Pancreas (tissue), 10 donors: ENCODE data around the gene ABCC1. TPM values are rescaled to one million over a fixed set of nuclear protein-coding genes. Genes with fewer than 3 reads are reported as not detected.

ENCODE experiments used
- ATAC-seq, 4 donors: fragments of 200-7000 bp; cut with Tn5 transposase; one replicate each; pipeline versions ENCODE4 v1.8.0 to v1.9.1; 2020; ENCODE audit warnings: mild to moderate bottlenecking in 4 of 4, moderate library complexity in 4 of 4
- DNase-seq, 6 donors: peaks; one replicate each; pipeline ENCODE4 v3.0.0-alpha.2; 2020
- FAIRE-seq: peaks from 2 replicates; lab custom pipeline; 2012; peaks lifted over from hg19 to GRCh38; lab: Jason Lieb, UNC
- H3K27ac ChIP-seq, 4 donors: fragments of 200-600 bp; sonication (generic); 1 replicate in 3 of 4; 2 replicates in 1 of 4; pipeline versions ENCODE4 v1.5.0 to v1.8.0; 2020
- H3K27me3 ChIP-seq, 4 donors: fragments of 200-600 bp; one replicate each; pipeline ENCODE4 v1.8.0; 2021
- H3K36me3 ChIP-seq, 3 donors: fragments of 200-600 bp; sonication (generic) in 1 of 3; one replicate each; pipeline versions ENCODE4 v1.5.0 to v1.8.0; 2020 to 2021
- H3K4me1 ChIP-seq, 3 donors: fragments of 200-600 bp; one replicate each; pipeline ENCODE4 v1.8.0; 2021
- H3K4me3 ChIP-seq, 4 donors: fragments of 200-600 bp; sonication (generic) in 2 of 4; one replicate each; pipeline versions ENCODE4 v1.5.0 to v1.8.0; 2020 to 2021
- H3K9me3 ChIP-seq, 4 donors: fragments of 200-600 bp; one replicate each; pipeline ENCODE4 v1.8.0; 2021
- WGBS, 2 donors: extraction: QIAGEN DNeasy Blood & Tissue Kit; methylation state at CpG; one replicate each; pipeline ENCODE4 v1.1.7; 2013; 5-methylcytosine and 5-hydroxymethylcytosine counted together
- intact Hi-C, 3 donors: fragments of 100-400 bp; cut with DNase I; formaldehyde crosslinking; loops; one replicate each; pipeline versions ENCODE4 v1.11.1 to v1.14.2; 2022
- polyA plus RNA-seq, 2 donors: library from polyadenylated mRNA; stranded (reverse); fragments of 200-250 nt; gene quantifications; one replicate each; pipeline ENCODE4 v1.2.3, GENCODE V29; 2013
- total RNA-seq, 6 donors: library from RNA; stranded (reverse); fragmentation: NEBNext Ultra II Directional in 4 of 6; extraction: Animal tissue kit (Norgen Biotek cat#: 25700) in 4 of 6; gene quantifications; one replicate each; pipeline versions ENCODE4 v1.2.1 to v1.2.4, GENCODE V29; 2021 to 2023
- TF ChIP-seq, protein P1 (sequence below), 4 donors: fragments of 200-600 bp; sonication (generic) in 3 of 4; IDR thresholded peaks; one replicate each; pipeline versions ENCODE4 v1.5.0 to v1.8.0; 2021; ENCODE audit warnings: antibody characterized with exemption in 4 of 4
- donor health status: healthy with polysubstance abuse.
- donor health status: DM: no; HTN: no; CAD: no; lungs with moderate emphysema.
- donor health status: DM: no; HTN: no; CAD: no.
- donor health status: control.
- donor health status: control.
- donor health status: Bipolar disorder and iron deficiency.
- donor health status: DM: yes; HTN: yes; CAD: no.
- donor health status: DM: no; HTN: no; CAD: no.
- donor health status: DM: no; HTN: no; CAD: no.
- donor health status: DM: yes; HTN: yes; CAD: no.

The ABCC1 gene
- total and polyA plus RNA-seq, 8 donors, result 8.5 to 16.8 (median 12.0) TPM

DNA sequence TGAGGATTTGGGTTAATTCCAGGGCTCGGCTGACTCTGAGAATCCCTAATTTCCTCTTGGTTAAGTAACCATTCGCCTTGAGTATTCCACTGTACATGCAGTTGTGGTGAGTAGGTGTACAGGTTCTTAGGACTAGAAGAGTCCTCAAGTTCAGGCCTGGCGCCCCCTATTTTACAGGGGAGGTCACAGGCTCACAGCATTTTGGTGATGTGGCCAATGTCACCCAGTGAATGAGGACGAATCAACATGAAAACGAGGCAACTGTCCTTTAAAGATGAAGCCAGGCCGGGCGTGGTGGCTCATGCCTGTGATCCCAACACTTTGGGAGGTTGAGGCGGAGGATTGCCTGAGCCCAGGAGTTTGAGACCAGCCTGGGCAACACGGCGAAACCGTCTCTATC is 218.5 kb downstream of the ABCC1 start:
- intact Hi-C loops, result no loop called here
- FAIRE-seq (no peak), ATAC-seq (no peak), DNase-seq (no peak)
- peaks cover 0 to 46% (median 0%) of the 10 kb centered on the region in 3 donors for H3K36me3 ChIP-seq
- no peaks in the 10 kb centered on the region for H3K4me1 ChIP-seq
- H3K4me3 ChIP-seq, result no peak overlapping the region
- H3K27me3 ChIP-seq, result no peaks in the 10 kb centered on the region
- WGBS, 2 donors, result 83 to 87% methylated on average over 11 of the region's 11 CpGs
- TF ChIP-seq, protein P1, sequence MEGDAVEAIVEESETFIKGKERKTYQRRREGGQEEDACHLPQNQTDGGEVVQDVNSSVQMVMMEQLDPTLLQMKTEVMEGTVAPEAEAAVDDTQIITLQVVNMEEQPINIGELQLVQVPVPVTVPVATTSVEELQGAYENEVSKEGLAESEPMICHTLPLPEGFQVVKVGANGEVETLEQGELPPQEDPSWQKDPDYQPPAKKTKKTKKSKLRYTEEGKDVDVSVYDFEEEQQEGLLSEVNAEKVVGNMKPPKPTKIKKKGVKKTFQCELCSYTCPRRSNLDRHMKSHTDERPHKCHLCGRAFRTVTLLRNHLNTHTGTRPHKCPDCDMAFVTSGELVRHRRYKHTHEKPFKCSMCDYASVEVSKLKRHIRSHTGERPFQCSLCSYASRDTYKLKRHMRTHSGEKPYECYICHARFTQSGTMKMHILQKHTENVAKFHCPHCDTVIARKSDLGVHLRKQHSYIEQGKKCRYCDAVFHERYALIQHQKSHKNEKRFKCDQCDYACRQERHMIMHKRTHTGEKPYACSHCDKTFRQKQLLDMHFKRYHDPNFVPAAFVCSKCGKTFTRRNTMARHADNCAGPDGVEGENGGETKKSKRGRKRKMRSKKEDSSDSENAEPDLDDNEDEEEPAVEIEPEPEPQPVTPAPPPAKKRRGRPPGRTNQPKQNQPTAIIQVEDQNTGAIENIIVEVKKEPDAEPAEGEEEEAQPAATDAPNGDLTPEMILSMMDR (IDR thresholded peaks at IDR 0.05), result no peak
- no peaks in the 10 kb centered on the region for H3K9me3 ChIP-seq
- no peak overlapping the region for H3K27ac ChIP-seq

DNA sequence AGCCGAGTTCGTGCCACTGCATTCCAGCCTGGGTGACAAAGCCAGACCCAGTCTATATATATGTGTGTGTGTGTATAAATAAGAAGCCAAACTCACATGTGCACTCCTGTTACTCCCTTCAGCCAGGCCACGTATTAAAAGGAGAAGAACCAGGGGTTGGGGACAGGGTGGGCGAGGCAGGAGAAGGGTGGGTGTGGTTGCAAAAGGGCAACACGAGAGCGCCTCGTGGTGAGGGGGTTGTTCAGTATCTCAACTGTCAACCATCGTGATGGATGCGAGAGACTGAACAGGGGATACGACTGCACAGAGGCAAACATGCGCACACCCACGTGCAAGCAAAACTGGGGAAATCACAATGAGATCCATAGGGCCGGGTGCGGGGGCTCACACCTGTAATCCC is 219.0 kb downstream of the ABCC1 start:
- no peak for DNase-seq
- Histone ChIP-seq H3K27me3 (no peaks in the 10 kb centered on the region), H3K4me1 (no peaks in the 10 kb centered on the region), H3K4me3 (no peak overlapping the region), H3K27ac (no peak overlapping the region), H3K9me3 (no peaks in the 10 kb centered on the region), H3K36me3 (peaks cover 0 to 46% (median 0%) of the 10 kb centered on the region in 3 donors)
- TF ChIP-seq, protein P1 (IDR thresholded peaks at IDR 0.05), result no peak
- WGBS, 2 donors, result 89 to 90% methylated on average over 14 of the region's 14 CpGs
- intact Hi-C loops, result no loop called here
- no peak for ATAC-seq
- no peak for FAIRE-seq

DNA sequence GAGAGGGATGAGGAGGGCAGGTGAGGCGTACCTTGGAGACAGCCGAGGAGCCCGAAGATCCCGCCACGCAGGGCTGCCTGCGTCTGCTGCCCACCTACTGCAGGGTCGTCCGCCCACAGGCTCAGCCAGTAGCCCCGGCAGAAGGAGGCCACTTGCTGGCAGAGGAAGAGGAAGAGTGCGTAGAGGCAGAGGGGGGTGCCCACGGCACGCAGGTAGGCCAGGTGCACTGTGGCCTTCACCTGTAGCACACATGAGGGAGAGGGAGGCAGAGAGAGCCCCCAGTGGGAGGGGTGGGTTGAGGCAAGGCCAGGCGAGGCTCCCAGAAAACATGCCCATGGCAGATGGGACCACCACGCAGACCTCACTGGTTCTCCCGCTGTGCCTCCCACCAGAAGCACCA is 220.2 kb downstream of the ABCC1 start:
- TF ChIP-seq, protein P1 (IDR thresholded peaks at IDR 0.05), result no peak
- 95 to 97% methylated on average over 12 to 15 of the region's 15 CpGs for WGBS, 2 donors
- FAIRE-seq (no peak), ATAC-seq (no peak), DNase-seq (no peak)
- Histone ChIP-seq H3K27me3 (no peaks in the 10 kb centered on the region), H3K4me1 (no peaks in the 10 kb centered on the region), H3K9me3 (no peaks in the 10 kb centered on the region), H3K36me3 (peaks cover 0 to 46% (median 0%) of the 10 kb centered on the region in 3 donors), H3K27ac (no peak overlapping the region), H3K4me3 (no peak overlapping the region)
- intact Hi-C loops, result no loop called here

DNA sequence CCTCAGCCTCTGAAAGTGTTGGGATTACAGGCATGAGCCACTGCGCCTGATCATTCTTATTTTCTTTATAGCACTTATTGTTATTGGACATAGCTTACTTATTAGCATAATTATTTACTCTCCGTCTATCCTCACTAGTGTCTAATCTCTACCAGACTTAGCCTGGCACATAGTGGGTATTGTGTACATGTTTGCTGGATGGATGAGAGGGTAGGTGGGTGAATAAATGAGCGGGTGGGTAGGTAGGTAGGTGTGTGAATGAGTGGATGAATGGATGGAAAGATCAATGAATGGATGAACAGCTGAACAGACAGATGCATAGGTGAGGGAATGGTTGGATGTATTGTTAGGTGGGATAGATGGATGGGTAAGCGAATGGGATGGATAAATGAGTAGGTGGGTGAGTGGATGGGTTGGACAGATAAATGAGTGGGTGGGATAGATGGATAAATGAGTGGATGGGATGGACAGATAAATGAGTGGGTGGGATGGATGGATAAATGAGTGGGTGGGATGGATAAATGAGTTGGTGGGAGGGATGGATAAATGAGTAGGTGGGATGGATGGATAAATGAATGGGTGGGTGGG is 222.0 kb downstream of the ABCC1 start:
- H3K36me3 ChIP-seq, result peaks cover 0 to 48% (median 5%) of the 10 kb centered on the region in 3 donors
- DNase-seq, result no peak
- H3K27ac ChIP-seq, result no peak overlapping the region
- FAIRE-seq, result no peak
- no peaks in the 10 kb centered on the region for H3K9me3 ChIP-seq
- H3K27me3 ChIP-seq, result no peaks in the 10 kb centered on the region
- TF ChIP-seq, protein P1 (IDR thresholded peaks at IDR 0.05), result no peak
- intact Hi-C loops, result no loop called here
- no peaks in the 10 kb centered on the region for H3K4me1 ChIP-seq
- H3K4me3 ChIP-seq, result no peak overlapping the region
- no peak for ATAC-seq
- 92 to 93% methylated on average over 4 of the region's 4 CpGs for WGBS, 2 donors

DNA sequence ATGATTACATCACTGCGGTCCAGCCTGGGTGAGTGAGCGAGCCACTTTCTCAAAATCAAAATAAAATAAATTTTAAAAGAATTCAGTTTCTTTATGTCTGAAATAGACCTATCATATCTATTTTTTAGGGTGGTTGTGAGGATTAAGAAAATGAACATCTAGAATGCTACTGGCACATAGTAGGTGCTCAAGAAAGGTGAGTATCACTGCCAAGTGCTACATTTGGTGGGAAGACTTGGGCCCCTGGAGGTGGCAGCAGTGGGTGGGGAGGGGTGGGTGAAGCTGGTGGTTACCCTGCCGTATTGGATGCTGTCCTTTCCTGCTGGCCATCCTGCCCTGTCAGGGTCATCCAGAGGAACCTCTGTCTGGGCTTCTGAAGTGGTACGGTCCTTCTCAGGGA is 223.6 kb downstream of the ABCC1 start:
- FAIRE-seq (no peak), DNase-seq (no peak), ATAC-seq (no peak)
- Histone ChIP-seq H3K9me3 (no peaks in the 10 kb centered on the region), H3K36me3 (peaks cover 0 to 48% (median 5%) of the 10 kb centered on the region in 3 donors), H3K27me3 (no peaks in the 10 kb centered on the region), H3K27ac (no peak overlapping the region), H3K4me1 (no peaks in the 10 kb centered on the region), H3K4me3 (no peak overlapping the region)
- TF ChIP-seq, protein P1 (IDR thresholded peaks at IDR 0.05), result no peak
- intact Hi-C loops, result no loop called here
- WGBS, 2 donors, result 87 to 94% methylated on average over 4 of the region's 4 CpGs
